H9 (cell line): ENCODE data around the gene TMEM86B. TPM values are rescaled to one million over a fixed set of nuclear protein-coding genes. Genes with fewer than 3 reads are reported as not detected.

Source experiments
- DNase-seq: peaks from one replicate; pipeline ENCODE4 v3.0.0-alpha.2; 2017
- H2AFZ ChIP-seq: one replicate; pipeline ENCODE4 v1.6.1; 2013; ENCODE audit warnings: mild to moderate bottlenecking, low read length, control low read depth, moderate library complexity
- H2AK5ac ChIP-seq: 2 replicates; pipeline ENCODE4 v1.6.1; 2013; ENCODE audit warnings: low read length, control low read depth, mixed read lengths; ENCODE audit not compliant: insufficient read length
- H2BK120ac ChIP-seq: one replicate; pipeline ENCODE4 v1.6.1; 2013; ENCODE audit warnings: low read depth, mild to moderate bottlenecking, low read length, control low read depth, inconsistent platforms; ENCODE audit not compliant: poor library complexity, severe bottlenecking
- H2BK12ac ChIP-seq: 2 replicates; pipeline ENCODE4 v1.6.1; 2013; ENCODE audit warnings: low read length, control low read depth, mixed read lengths, low read depth; ENCODE audit not compliant: insufficient read length
- H2BK15ac ChIP-seq: 2 replicates; pipeline ENCODE4 v1.6.1; 2013; ENCODE audit warnings: low read depth, low read length, control low read depth
- H2BK20ac ChIP-seq: one replicate; pipeline ENCODE4 v1.6.1; 2013; ENCODE audit warnings: low read depth, mild to moderate bottlenecking, low read length, control low read depth, inconsistent platforms; ENCODE audit not compliant: poor library complexity, severe bottlenecking
- H2BK5ac ChIP-seq: 2 replicates; pipeline ENCODE4 v1.6.1; 2013; ENCODE audit warnings: low read length, control low read depth, mixed read lengths; ENCODE audit not compliant: insufficient read length
- H3K14ac ChIP-seq: 2 replicates; pipeline ENCODE4 v1.6.1; 2013; ENCODE audit warnings: low read length, control low read depth; ENCODE audit not compliant: insufficient read depth
- H3K18ac ChIP-seq: 2 replicates; pipeline ENCODE4 v1.6.1; 2013; ENCODE audit warnings: low read depth, mild to moderate bottlenecking, mixed read lengths, low read length, control low read depth; ENCODE audit not compliant: insufficient read length
- H3K23ac ChIP-seq: 2 replicates; pipeline ENCODE4 v1.6.1; 2013; ENCODE audit warnings: low read length, control low read depth, mixed read lengths, low read depth; ENCODE audit not compliant: insufficient read length
- H3K23me2 ChIP-seq: 2 replicates; pipeline ENCODE4 v1.6.1; 2013; ENCODE audit warnings: low read depth, mild to moderate bottlenecking, mixed read lengths, low read length, control low read depth; ENCODE audit not compliant: insufficient read length, poor library complexity, severe bottlenecking
- H3K27ac ChIP-seq: 2 replicates; pipeline ENCODE4 v1.5.1; 2013; ENCODE audit warnings: low read length, control low read depth, mixed read lengths, low read depth; ENCODE audit not compliant: insufficient read length
- H3K27me3 ChIP-seq: 2 replicates; pipeline ENCODE4 v1.6.1; 2013; ENCODE audit warnings: low read length, control low read depth, inconsistent platforms; ENCODE audit not compliant: insufficient read depth
- H3K4ac ChIP-seq: 2 replicates; pipeline ENCODE4 v1.6.1; 2013; ENCODE audit warnings: low read depth, mild to moderate bottlenecking, control low read depth, inconsistent platforms, low read length, moderate library complexity
- H3K4me1 ChIP-seq: 2 replicates; pipeline ENCODE4 v1.6.1; 2013; ENCODE audit warnings: low read length, control low read depth, inconsistent platforms; ENCODE audit not compliant: insufficient read depth
- H3K4me2 ChIP-seq: 2 replicates; pipeline ENCODE4 v1.6.1; 2013; ENCODE audit warnings: low read length, control low read depth, mixed read lengths; ENCODE audit not compliant: insufficient read length, insufficient read depth
- H3K56ac ChIP-seq: 2 replicates; pipeline ENCODE4 v1.6.1; 2013; ENCODE audit warnings: low read depth, mild to moderate bottlenecking, mixed read lengths, low read length, control low read depth; ENCODE audit not compliant: insufficient read length
- H3K79me1 ChIP-seq: 2 replicates; pipeline ENCODE4 v1.6.1; 2013; ENCODE audit warnings: low read depth, mild to moderate bottlenecking, moderate library complexity, low read length, control low read depth, inconsistent platforms; ENCODE audit not compliant: insufficient read depth, poor library complexity, severe bottlenecking
- H3K79me2 ChIP-seq: 2 replicates; pipeline ENCODE4 v1.6.1; 2013; ENCODE audit warnings: low read length, control low read depth, inconsistent platforms; ENCODE audit not compliant: insufficient read depth
- H3K9ac ChIP-seq: 2 replicates; pipeline ENCODE4 v1.6.1; 2013; ENCODE audit warnings: low read length, control low read depth, mixed read lengths; ENCODE audit not compliant: insufficient read length; ENCODE audit errors: extremely low read depth
- H3K9me3 ChIP-seq: one replicate; pipeline ENCODE4 v1.6.1; 2013; ENCODE audit warnings: low read depth, low read length, inconsistent platforms; ENCODE audit not compliant: control insufficient read depth
- H3T11ph ChIP-seq: one replicate; pipeline ENCODE4 v1.6.1; 2013; ENCODE audit warnings: mild to moderate bottlenecking, low read length, control low read depth, inconsistent platforms
- H4K20me1 ChIP-seq: one replicate; pipeline ENCODE4 v1.6.1; 2013; ENCODE audit not compliant: control insufficient read depth, insufficient read length, insufficient read depth
- H4K5ac ChIP-seq: 2 replicates; pipeline ENCODE4 v1.6.1; 2013; ENCODE audit warnings: low read depth, mild to moderate bottlenecking, mixed read lengths, low read length, control low read depth; ENCODE audit not compliant: insufficient read length
- H4K8ac ChIP-seq: replicated peaks from 2 replicates; pipeline ENCODE4 v1.6.1; 2013; ENCODE audit warnings: low read length, control low read depth, mixed read lengths, low read depth; ENCODE audit not compliant: insufficient read length
- H4K91ac ChIP-seq: 2 replicates; pipeline ENCODE4 v1.6.1; 2013; ENCODE audit warnings: low read depth, mild to moderate bottlenecking, moderate library complexity, mixed read lengths, low read length, control low read depth; ENCODE audit not compliant: insufficient read length
- H3K27ac Mint-ChIP-seq, 3 experiments: 2 replicates in 2 of 3; 3 replicates in 1 of 3; pipeline ENCODE4 v1.8.0; 2020 to 2021; ENCODE audit warnings: mixed read lengths in 3 of 3, mild to moderate bottlenecking in 1 of 3, moderate library complexity in 1 of 3
- H3K27me3 Mint-ChIP-seq: 2 replicates; pipeline ENCODE4 v1.8.0; 2021; ENCODE audit warnings: low read depth, mild to moderate bottlenecking, moderate library complexity, mixed read lengths
- H3K36me3 Mint-ChIP-seq, 3 experiments: 2 replicates in 2 of 3; 3 replicates in 1 of 3; pipeline ENCODE4 v1.8.0; 2020 to 2021; ENCODE audit warnings: low read depth in 3 of 3, mixed read lengths in 3 of 3; ENCODE audit not compliant: insufficient read depth in 1 of 3
- H3K4me1 Mint-ChIP-seq, 2 experiments: 2 replicates each; pipeline ENCODE4 v1.8.0; 2020; ENCODE audit warnings: mixed read lengths in 2 of 2
- H3K4me3 Mint-ChIP-seq, 2 experiments: 2 replicates in 1 of 2; 3 replicates in 1 of 2; pipeline ENCODE4 v1.8.0; 2020 to 2021; ENCODE audit warnings: mild to moderate bottlenecking in 2 of 2, mixed read lengths in 2 of 2, moderate library complexity in 1 of 2
- H3K9me3 Mint-ChIP-seq, 2 experiments: 2 replicates in 1 of 2; 3 replicates in 1 of 2; pipeline ENCODE4 v1.8.0; 2020; ENCODE audit warnings: mild to moderate bottlenecking in 2 of 2, mixed read lengths in 2 of 2, moderate library complexity in 1 of 2
- WGBS: extraction: QIAGEN DNeasy Blood & Tissue Kit; methylation state at CpG from one replicate; pipeline ENCODE4 v1.1.7; 2013; ENCODE audit warnings: missing lambda C conversion rate, low lambda C conversion rate, mixed read lengths; ENCODE audit not compliant: insufficient read length; ENCODE audit errors: extremely low coverage; 5-methylcytosine and 5-hydroxymethylcytosine counted together
- total RNA-seq: library from RNA; stranded (reverse); gene quantifications from 2 replicates; pipeline ENCODE4 v1.2.1, GENCODE V29; 2021
- TF ChIP-seq, protein P1 (sequence below): fragments of 200-600 bp; sonication (generic); conservative IDR thresholded peaks from 3 replicates; pipeline ENCODE4 v1.8.0; 2021; ENCODE audit warnings: antibody characterized with exemption, mild to moderate bottlenecking

Gene TMEM86B
- total RNA-seq, 1 experiment from 2014 or later: 4.5 TPM

DNA sequence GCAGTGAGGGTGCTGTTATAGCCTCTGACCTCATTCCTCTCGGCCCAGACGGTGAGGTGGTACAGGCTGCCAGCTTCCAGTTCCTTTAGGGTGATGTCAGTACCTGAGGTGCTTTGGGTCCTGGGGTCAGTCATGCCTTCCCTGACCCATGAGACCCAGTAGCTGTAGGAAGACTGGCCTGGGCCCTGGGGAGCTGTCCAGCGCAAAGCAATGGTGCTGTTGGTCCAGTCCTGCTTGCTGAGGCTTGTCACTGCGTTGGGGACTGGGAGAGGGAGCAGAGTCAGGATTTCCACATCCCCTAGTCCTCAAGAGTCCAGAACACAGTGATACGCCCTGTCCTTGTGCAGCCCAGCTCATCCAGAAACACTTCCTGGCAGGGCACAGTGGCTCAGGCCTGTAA lies 29.9 kb downstream of the TMEM86B start:
- H3K14ac ChIP-seq: no peak overlapping the region
- H2BK120ac ChIP-seq: no peak overlapping the region
- H2BK12ac ChIP-seq: no peak overlapping the region
- H2BK5ac ChIP-seq: no peak overlapping the region
- Mint-ChIP-seq H3K4me3 (no peak overlapping the region), H3K27me3 (peaks cover 33% of the 10 kb centered on the region), H3K4me1 (peaks cover 0 to 2% of the 10 kb centered on the region in 2 experiments; a peak in 1 of 4 replicates), H3K9me3 (no peaks in the 10 kb centered on the region; a peak in 2 of 5 replicates), H3K36me3 (no peaks in the 10 kb centered on the region), H3K27ac (no peak overlapping the region)
- no CpG with 5 or more reads among the region's 5 CpGs for WGBS
- H4K91ac ChIP-seq: no peak overlapping the region
- TF ChIP-seq, protein P1, sequence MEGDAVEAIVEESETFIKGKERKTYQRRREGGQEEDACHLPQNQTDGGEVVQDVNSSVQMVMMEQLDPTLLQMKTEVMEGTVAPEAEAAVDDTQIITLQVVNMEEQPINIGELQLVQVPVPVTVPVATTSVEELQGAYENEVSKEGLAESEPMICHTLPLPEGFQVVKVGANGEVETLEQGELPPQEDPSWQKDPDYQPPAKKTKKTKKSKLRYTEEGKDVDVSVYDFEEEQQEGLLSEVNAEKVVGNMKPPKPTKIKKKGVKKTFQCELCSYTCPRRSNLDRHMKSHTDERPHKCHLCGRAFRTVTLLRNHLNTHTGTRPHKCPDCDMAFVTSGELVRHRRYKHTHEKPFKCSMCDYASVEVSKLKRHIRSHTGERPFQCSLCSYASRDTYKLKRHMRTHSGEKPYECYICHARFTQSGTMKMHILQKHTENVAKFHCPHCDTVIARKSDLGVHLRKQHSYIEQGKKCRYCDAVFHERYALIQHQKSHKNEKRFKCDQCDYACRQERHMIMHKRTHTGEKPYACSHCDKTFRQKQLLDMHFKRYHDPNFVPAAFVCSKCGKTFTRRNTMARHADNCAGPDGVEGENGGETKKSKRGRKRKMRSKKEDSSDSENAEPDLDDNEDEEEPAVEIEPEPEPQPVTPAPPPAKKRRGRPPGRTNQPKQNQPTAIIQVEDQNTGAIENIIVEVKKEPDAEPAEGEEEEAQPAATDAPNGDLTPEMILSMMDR: no peak
- H3K27me3 ChIP-seq: no peaks in the 10 kb centered on the region
- H2AFZ ChIP-seq: no peak overlapping the region
- H4K5ac ChIP-seq: no peak overlapping the region
- no peak for DNase-seq
- H3K4me1 ChIP-seq: no peaks in the 10 kb centered on the region
- H3K23ac ChIP-seq: no peak overlapping the region
- no peak overlapping the region for H3K9ac ChIP-seq
- no peak overlapping the region for H3K56ac ChIP-seq
- no peak overlapping the region for H2AK5ac ChIP-seq
- H3T11ph ChIP-seq: no peak overlapping the region
- no peak overlapping the region for H3K18ac ChIP-seq
- no peak overlapping the region for H2BK15ac ChIP-seq
- no peaks in the 10 kb centered on the region for H3K23me2 ChIP-seq
- no peak overlapping the region for H2BK20ac ChIP-seq
- no peaks in the 10 kb centered on the region for H4K20me1 ChIP-seq
- H3K9me3 ChIP-seq: no peaks in the 10 kb centered on the region
- H3K79me1 ChIP-seq: no peaks in the 10 kb centered on the region
- no peak overlapping the region for H3K4ac ChIP-seq
- H4K8ac ChIP-seq: no peak overlapping the region
- H3K4me2 ChIP-seq: no peak overlapping the region
- H3K79me2 ChIP-seq: no peaks in the 10 kb centered on the region
- H3K27ac ChIP-seq: no peak overlapping the region
